Muscle layer of duodenum (tissue), 2 donors: ENCODE results near the gene PLVAP.
"Not testable (repeated sequence)": the region's sequence is repeated elsewhere in the genome, so short reads cannot be mapped to it uniquely, and the experiment has no call there.

Experiments
- H3K27ac ChIP-seq: one replicate; pipeline ENCODE4 v1.7.0; 2013; ENCODE audit warnings: mild to moderate bottlenecking, low read length
- H3K27me3 ChIP-seq: one replicate; pipeline ENCODE4 v1.7.0; 2013; ENCODE audit warnings: low read depth, mild to moderate bottlenecking, control low read depth, low read length
- H3K36me3 ChIP-seq, 2 donors: one replicate each; pipeline ENCODE4 v1.7.0; 2013; ENCODE audit warnings: low read length in 2 of 2, control low read depth in 1 of 2, mild to moderate bottlenecking in 1 of 2; ENCODE audit not compliant: insufficient read depth in 2 of 2, control insufficient read depth in 1 of 2
- H3K4me1 ChIP-seq, 2 donors: one replicate each; pipeline ENCODE4 v1.7.0; 2013; ENCODE audit warnings: low read length in 2 of 2, mild to moderate bottlenecking in 2 of 2, control low read depth in 1 of 2, moderate library complexity in 1 of 2; ENCODE audit not compliant: insufficient read depth in 2 of 2, control insufficient read depth in 1 of 2
- H3K4me3 ChIP-seq, 2 donors: one replicate each; pipeline ENCODE4 v1.7.0; 2013; ENCODE audit warnings: low read length in 2 of 2, low read depth in 1 of 2, mild to moderate bottlenecking in 1 of 2
- H3K9me3 ChIP-seq, 2 donors: one replicate each; pipeline ENCODE4 v1.7.0; 2013; ENCODE audit warnings: low read length in 2 of 2, control low read depth in 1 of 2, mild to moderate bottlenecking in 1 of 2; ENCODE audit not compliant: control insufficient read depth in 1 of 2
- donor health status: healthy.

Gene PLVAP

DNA sequence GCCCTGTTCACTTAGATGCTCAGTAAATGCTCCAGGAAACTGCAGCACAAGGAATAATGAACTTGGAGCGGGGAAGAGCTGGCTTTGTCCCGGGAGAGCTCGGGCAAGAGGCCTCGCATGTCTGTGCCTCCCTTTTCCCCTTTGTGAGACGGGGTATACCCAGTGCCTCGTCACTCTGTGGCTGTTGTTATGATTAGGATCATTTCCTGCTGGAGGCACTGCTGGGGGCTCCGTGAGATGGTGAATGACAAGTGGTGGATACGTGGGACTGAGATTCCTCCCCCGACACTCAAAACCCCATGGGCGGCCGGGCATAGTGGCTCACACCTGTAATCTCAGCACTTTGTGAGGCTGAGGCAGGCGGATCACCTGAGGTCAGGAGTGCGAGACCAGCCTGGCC, 1.1 kb upstream of the PLVAP start:
- Histone ChIP-seq H3K4me1 (peaks cover 0 to 5% of the 10 kb centered on the region in 2 donors), H3K9me3 (no peaks in the 10 kb centered on the region), H3K27me3 (no peaks in the 10 kb centered on the region), H3K27ac (no peak overlapping the region), H3K4me3 (no peak overlapping the region), H3K36me3 (no peaks in the 10 kb centered on the region)

DNA sequence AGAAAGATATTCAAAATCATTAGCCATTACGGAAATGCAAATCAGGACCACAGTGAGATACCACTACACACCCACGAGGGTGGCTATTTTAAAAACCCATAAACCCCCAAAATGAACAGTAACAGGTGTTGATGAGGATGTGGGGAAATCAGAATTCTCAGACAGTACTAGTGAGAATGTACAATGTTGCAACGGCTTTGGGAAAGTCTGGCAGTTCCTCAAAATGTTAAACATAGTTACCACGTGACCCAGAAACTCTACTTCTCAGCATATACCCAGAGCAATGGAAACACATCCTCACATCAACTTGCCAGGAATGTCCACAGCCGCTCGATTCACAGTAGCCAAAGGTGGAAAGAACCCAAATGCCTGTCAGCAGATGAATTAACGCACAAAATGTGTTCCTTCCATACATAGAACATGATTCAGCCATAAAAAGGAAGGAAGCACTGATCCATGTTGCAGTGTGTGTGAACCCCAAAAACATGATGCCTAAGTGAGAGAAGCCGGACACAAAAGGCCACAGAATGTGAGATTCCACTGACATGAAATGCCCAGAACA, 7.0 kb downstream of the PLVAP start:
- H3K36me3 ChIP-seq: no peaks in the 10 kb centered on the region
- H3K9me3 ChIP-seq: no peaks in the 10 kb centered on the region
- no peak overlapping the region for H3K27ac ChIP-seq
- no peaks in the 10 kb centered on the region for H3K4me1 ChIP-seq
- no peak overlapping the region for H3K4me3 ChIP-seq
- H3K27me3 ChIP-seq: no peaks in the 10 kb centered on the region

DNA sequence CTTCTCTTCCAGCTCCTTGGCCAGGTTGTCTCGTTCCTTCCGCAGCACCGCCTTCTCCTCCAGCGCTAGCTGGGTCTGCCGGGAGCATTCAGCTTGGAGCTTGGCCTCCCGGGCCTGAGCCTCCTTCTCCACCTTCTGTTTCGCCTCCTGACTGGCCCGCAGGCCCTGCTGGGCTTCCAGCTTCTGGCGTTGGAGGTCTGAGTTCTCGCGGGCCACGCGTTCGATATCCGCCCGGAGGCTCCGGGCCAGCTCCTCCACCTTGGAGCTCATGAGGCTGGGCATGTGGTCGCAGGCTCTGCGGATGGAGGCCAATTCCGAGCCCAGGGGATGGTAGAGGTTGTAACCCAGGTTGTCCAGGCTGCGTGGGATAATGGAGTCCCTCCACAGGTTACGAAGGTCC, 11.8 kb downstream of the PLVAP start:
- H3K4me1 ChIP-seq: no peaks in the 10 kb centered on the region
- H3K4me3 ChIP-seq: no peak overlapping the region
- H3K9me3 ChIP-seq: no peaks in the 10 kb centered on the region
- H3K27me3 ChIP-seq: no peaks in the 10 kb centered on the region
- H3K27ac ChIP-seq: no peak overlapping the region
- no peaks in the 10 kb centered on the region for H3K36me3 ChIP-seq

GRCh38 chr19:17363852-17364605, 13.1 kb downstream of the PLVAP start:
- H3K4me1 ChIP-seq, H3K9me3 ChIP-seq, H3K36me3 ChIP-seq, H3K4me3 ChIP-seq, H3K27ac ChIP-seq, H3K27me3 ChIP-seq: not testable (repeated sequence)

- H3K36me3 ChIP-seq: no peaks in the 10 kb centered on the region
- no peak overlapping the region for H3K4me3 ChIP-seq
- no peaks in the 10 kb centered on the region for H3K9me3 ChIP-seq
- peaks cover 0 to 3% of the 10 kb centered on the region in 2 donors for H3K4me1 ChIP-seq
- no peaks in the 10 kb centered on the region for H3K27me3 ChIP-seq
- no peak overlapping the region for H3K27ac ChIP-seq
Measured at GRCh38 chr19:17359905-17360800, 17.0 kb downstream of the PLVAP start.

GRCh38 chr19:17358395-17358794, 18.7 kb downstream of the PLVAP start:
- no peak overlapping the region for H3K27ac ChIP-seq
- no peaks in the 10 kb centered on the region for H3K36me3 ChIP-seq
- no peak overlapping the region for H3K4me3 ChIP-seq
- H3K4me1 ChIP-seq: peaks cover 0 to 3% of the 10 kb centered on the region in 2 donors
- no peaks in the 10 kb centered on the region for H3K27me3 ChIP-seq
- H3K9me3 ChIP-seq: no peaks in the 10 kb centered on the region

DNA sequence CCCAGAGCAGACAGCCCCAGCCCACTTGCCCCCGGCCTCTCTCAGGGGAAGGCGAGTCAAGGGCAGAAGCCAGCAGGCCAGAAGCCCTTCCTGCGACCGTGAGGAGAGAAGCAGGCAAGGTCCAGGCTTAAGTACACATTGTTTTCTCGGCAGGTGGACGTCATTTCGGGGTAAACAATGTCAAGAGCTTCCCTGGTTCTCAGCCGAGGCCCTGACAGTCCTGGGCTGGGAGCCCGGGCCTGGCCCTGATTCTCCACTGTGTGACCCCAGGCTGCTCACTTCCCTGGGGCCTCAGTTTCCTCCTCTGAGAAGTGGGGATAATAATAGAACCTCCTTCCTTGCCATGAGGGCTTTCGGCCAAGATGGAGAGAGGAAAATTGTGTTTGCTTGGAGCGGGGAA, 19.4 kb downstream of the PLVAP start:
- no peak overlapping the region for H3K27ac ChIP-seq

GRCh38 chr19:17357078-17357666, 20.0 kb downstream of the PLVAP start:
- Histone ChIP-seq H3K9me3 (no peaks in the 10 kb centered on the region), H3K27ac (no peak overlapping the region), H3K27me3 (no peaks in the 10 kb centered on the region), H3K36me3 (no peaks in the 10 kb centered on the region), H3K4me3 (no peak overlapping the region), H3K4me1 (peaks cover 0 to 6% of the 10 kb centered on the region in 2 donors)

More for the DNA sequence above, 19.4 kb downstream of the PLVAP start:
- H3K4me3 ChIP-seq: no peak overlapping the region
- H3K4me1 ChIP-seq: peaks cover 0 to 6% of the 10 kb centered on the region in 2 donors
- no peaks in the 10 kb centered on the region for H3K36me3 ChIP-seq
- no peaks in the 10 kb centered on the region for H3K9me3 ChIP-seq
- no peaks in the 10 kb centered on the region for H3K27me3 ChIP-seq

DNA sequence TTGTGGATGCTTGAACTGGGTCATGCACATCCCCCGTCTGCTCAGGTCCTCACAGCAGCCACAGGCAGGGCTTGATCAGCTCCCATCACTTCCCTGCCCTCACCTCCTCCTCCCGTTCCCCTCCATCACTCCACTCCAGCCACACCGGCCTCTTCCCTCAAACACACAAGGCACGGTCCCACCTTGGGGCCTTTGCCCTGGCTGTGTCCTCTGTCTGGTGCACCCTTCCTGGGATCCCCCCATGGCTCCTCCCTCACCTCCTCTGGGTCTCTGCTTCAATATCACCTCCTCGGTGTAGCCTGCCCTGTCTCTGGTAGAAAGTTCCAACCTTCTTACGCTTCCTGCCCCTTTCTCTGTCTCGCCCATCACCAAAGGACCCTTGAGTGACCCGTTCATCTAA, 23.8 kb downstream of the PLVAP start:
- Histone ChIP-seq H3K4me1 (peaks cover 0 to 12% of the 10 kb centered on the region in 2 donors), H3K4me3 (no peak overlapping the region), H3K27me3 (no peaks in the 10 kb centered on the region), H3K36me3 (no peaks in the 10 kb centered on the region), H3K9me3 (no peaks in the 10 kb centered on the region), H3K27ac (no peak overlapping the region)

DNA sequence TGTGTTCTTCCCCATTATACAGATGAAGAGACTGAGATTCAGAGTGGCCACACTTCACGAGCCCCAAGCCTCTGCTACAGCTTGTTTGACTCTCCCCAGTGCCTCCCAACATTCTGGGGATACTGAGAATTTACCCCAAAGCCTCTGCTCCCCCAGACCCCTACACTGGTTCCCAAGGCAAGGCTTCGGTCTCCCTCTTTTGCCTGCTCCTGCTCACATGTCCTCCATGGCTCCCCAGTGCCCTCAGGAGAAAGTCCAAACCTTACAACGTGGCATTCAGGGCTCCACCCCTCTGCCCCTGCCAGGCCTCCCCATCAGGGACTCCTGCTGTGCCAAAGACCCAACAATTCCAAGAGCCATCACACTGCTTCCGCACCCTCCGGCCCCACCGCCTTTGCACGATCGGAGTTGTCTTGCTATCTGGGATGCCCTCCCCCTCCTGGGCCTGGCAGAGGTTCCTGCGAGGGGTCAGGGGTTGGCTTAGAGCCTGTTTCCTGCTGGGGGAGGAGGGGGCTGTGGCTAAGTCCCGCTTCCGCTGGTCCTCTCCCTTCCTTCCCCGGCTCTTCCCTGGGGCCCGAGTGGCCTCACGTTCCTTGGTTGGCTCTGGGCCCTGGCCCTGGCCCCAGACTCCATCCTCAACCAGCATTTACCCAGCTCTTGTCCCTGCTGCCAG, 24.4 kb downstream of the PLVAP start:
- H3K4me1 ChIP-seq: peaks cover 0 to 13% of the 10 kb centered on the region in 2 donors
- no peaks in the 10 kb centered on the region for H3K36me3 ChIP-seq
- H3K27ac ChIP-seq: no peak overlapping the region
- no peaks in the 10 kb centered on the region for H3K27me3 ChIP-seq
- no peaks in the 10 kb centered on the region for H3K9me3 ChIP-seq
- H3K4me3 ChIP-seq: no peak overlapping the region
